ENCODE data around the gene ZNF658.
"Not testable (repeated sequence)": the region's sequence is repeated elsewhere in the genome, so short reads cannot be mapped to it uniquely, and the experiment has no call there.

- TF ChIP-seq CTCF, POLR2A (IDR thresholded peaks at IDR 0.05): not testable (repeated sequence)
Measured at GRCh38 chr9:66880605-66881004, 19.9 kb upstream of the ZNF658 start.

Measured in Peyer's patch (tissue), 4 donors.